HTERT RPE-1 (cell line): Measurements from ENCODE around the gene TMEM62.

ENCODE experiments used
- in situ Hi-C: fragments of 300-500 bp; cut with MboI; formaldehyde crosslinking; loops from 4 replicates; pipeline ENCODE4 v1.14.3; 2020; ENCODE audit warnings: low sequenced_read_pairs

Gene TMEM62

GRCh38 chr15:43226436-43227305 lies 93.3 kb downstream of the TMEM62 start:
- in situ Hi-C loops: no loop called here

DNA sequence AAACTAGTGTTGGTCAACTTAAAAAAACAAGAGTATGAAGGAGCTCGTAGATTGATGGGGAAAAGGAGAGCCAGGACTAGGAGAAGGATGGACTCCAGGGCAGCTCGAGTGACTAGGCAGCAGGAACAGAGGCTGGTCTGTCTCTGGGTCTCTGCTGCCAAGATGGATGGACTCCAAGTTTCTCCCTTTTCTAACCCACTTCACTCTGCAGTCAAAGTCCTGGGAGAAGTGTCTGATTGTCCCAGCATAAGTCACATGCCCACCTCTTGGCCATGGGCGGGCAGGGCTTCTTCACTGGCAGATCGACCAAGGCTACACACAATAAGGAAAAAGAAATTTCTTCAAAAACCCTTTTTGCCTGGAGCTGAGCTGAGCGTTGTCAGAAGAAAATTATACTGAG lies 96.6 kb downstream of the TMEM62 start:
- in situ Hi-C loops: no loop called here

DNA sequence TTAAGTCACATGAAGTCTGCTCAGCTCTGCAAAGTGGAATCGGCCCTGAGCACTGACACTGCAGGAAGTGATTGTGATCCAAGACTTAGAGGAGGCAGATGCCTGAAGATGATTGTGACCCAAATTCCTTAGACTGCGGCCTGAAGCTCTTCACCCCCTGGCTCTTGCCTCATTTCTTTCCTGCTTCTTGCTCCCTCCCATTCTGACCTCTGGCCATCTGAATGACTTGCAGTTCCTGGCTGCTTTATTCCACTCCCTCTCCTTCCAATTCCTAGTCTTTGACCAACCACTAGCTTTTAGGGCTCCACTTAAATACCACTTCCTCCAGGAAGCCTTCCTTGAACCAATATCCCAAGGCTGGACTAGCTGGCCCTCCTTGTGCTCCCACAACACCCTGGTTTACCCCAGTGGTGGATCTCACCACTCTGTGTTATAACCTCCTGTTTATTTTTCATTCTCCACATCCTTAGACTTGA lies 97.3 kb downstream of the TMEM62 start:
- in situ Hi-C loops: no loop called here

- in situ Hi-C loops: no loop called here
These were observed 99.0 kb downstream of the TMEM62 start for GRCh38 chr15:43232289-43232874.
